H9 (cell line): ENCODE results near the gene ARHGEF10L. TPM values are rescaled to one million over a fixed set of nuclear protein-coding genes. Genes with fewer than 3 reads are reported as not detected.

Source experiments
- DNase-seq: peaks from one replicate; pipeline ENCODE4 v3.0.0-alpha.2; 2017
- H2AFZ ChIP-seq: one replicate; pipeline ENCODE4 v1.6.1; 2013; ENCODE audit warnings: mild to moderate bottlenecking, low read length, control low read depth, moderate library complexity
- H2AK5ac ChIP-seq: 2 replicates; pipeline ENCODE4 v1.6.1; 2013; ENCODE audit warnings: low read length, control low read depth, mixed read lengths; ENCODE audit not compliant: insufficient read length
- H2BK120ac ChIP-seq: one replicate; pipeline ENCODE4 v1.6.1; 2013; ENCODE audit warnings: low read depth, mild to moderate bottlenecking, low read length, control low read depth, inconsistent platforms; ENCODE audit not compliant: poor library complexity, severe bottlenecking
- H2BK12ac ChIP-seq: 2 replicates; pipeline ENCODE4 v1.6.1; 2013; ENCODE audit warnings: low read length, control low read depth, mixed read lengths, low read depth; ENCODE audit not compliant: insufficient read length
- H2BK15ac ChIP-seq: 2 replicates; pipeline ENCODE4 v1.6.1; 2013; ENCODE audit warnings: low read depth, low read length, control low read depth
- H2BK20ac ChIP-seq: one replicate; pipeline ENCODE4 v1.6.1; 2013; ENCODE audit warnings: low read depth, mild to moderate bottlenecking, low read length, control low read depth, inconsistent platforms; ENCODE audit not compliant: poor library complexity, severe bottlenecking
- H2BK5ac ChIP-seq: 2 replicates; pipeline ENCODE4 v1.6.1; 2013; ENCODE audit warnings: low read length, control low read depth, mixed read lengths; ENCODE audit not compliant: insufficient read length
- H3K14ac ChIP-seq: 2 replicates; pipeline ENCODE4 v1.6.1; 2013; ENCODE audit warnings: low read length, control low read depth; ENCODE audit not compliant: insufficient read depth
- H3K18ac ChIP-seq: 2 replicates; pipeline ENCODE4 v1.6.1; 2013; ENCODE audit warnings: low read depth, mild to moderate bottlenecking, mixed read lengths, low read length, control low read depth; ENCODE audit not compliant: insufficient read length
- H3K23ac ChIP-seq: 2 replicates; pipeline ENCODE4 v1.6.1; 2013; ENCODE audit warnings: low read length, control low read depth, mixed read lengths, low read depth; ENCODE audit not compliant: insufficient read length
- H3K23me2 ChIP-seq: 2 replicates; pipeline ENCODE4 v1.6.1; 2013; ENCODE audit warnings: low read depth, mild to moderate bottlenecking, mixed read lengths, low read length, control low read depth; ENCODE audit not compliant: insufficient read length, poor library complexity, severe bottlenecking
- H3K27ac ChIP-seq: 2 replicates; pipeline ENCODE4 v1.5.1; 2013; ENCODE audit warnings: low read length, control low read depth, mixed read lengths, low read depth; ENCODE audit not compliant: insufficient read length
- H3K27me3 ChIP-seq: 2 replicates; pipeline ENCODE4 v1.6.1; 2013; ENCODE audit warnings: low read length, control low read depth, inconsistent platforms; ENCODE audit not compliant: insufficient read depth
- H3K4ac ChIP-seq: 2 replicates; pipeline ENCODE4 v1.6.1; 2013; ENCODE audit warnings: low read depth, mild to moderate bottlenecking, control low read depth, inconsistent platforms, low read length, moderate library complexity
- H3K4me1 ChIP-seq: 2 replicates; pipeline ENCODE4 v1.6.1; 2013; ENCODE audit warnings: low read length, control low read depth, inconsistent platforms; ENCODE audit not compliant: insufficient read depth
- H3K4me2 ChIP-seq: 2 replicates; pipeline ENCODE4 v1.6.1; 2013; ENCODE audit warnings: low read length, control low read depth, mixed read lengths; ENCODE audit not compliant: insufficient read length, insufficient read depth
- H3K56ac ChIP-seq: 2 replicates; pipeline ENCODE4 v1.6.1; 2013; ENCODE audit warnings: low read depth, mild to moderate bottlenecking, mixed read lengths, low read length, control low read depth; ENCODE audit not compliant: insufficient read length
- H3K79me1 ChIP-seq: 2 replicates; pipeline ENCODE4 v1.6.1; 2013; ENCODE audit warnings: low read depth, mild to moderate bottlenecking, moderate library complexity, low read length, control low read depth, inconsistent platforms; ENCODE audit not compliant: insufficient read depth, poor library complexity, severe bottlenecking
- H3K79me2 ChIP-seq: 2 replicates; pipeline ENCODE4 v1.6.1; 2013; ENCODE audit warnings: low read length, control low read depth, inconsistent platforms; ENCODE audit not compliant: insufficient read depth
- H3K9ac ChIP-seq: 2 replicates; pipeline ENCODE4 v1.6.1; 2013; ENCODE audit warnings: low read length, control low read depth, mixed read lengths; ENCODE audit not compliant: insufficient read length; ENCODE audit errors: extremely low read depth
- H3K9me3 ChIP-seq: one replicate; pipeline ENCODE4 v1.6.1; 2013; ENCODE audit warnings: low read depth, low read length, inconsistent platforms; ENCODE audit not compliant: control insufficient read depth
- H3T11ph ChIP-seq: one replicate; pipeline ENCODE4 v1.6.1; 2013; ENCODE audit warnings: mild to moderate bottlenecking, low read length, control low read depth, inconsistent platforms
- H4K20me1 ChIP-seq: one replicate; pipeline ENCODE4 v1.6.1; 2013; ENCODE audit not compliant: control insufficient read depth, insufficient read length, insufficient read depth
- H4K5ac ChIP-seq: 2 replicates; pipeline ENCODE4 v1.6.1; 2013; ENCODE audit warnings: low read depth, mild to moderate bottlenecking, mixed read lengths, low read length, control low read depth; ENCODE audit not compliant: insufficient read length
- H4K8ac ChIP-seq: replicated peaks from 2 replicates; pipeline ENCODE4 v1.6.1; 2013; ENCODE audit warnings: low read length, control low read depth, mixed read lengths, low read depth; ENCODE audit not compliant: insufficient read length
- H4K91ac ChIP-seq: 2 replicates; pipeline ENCODE4 v1.6.1; 2013; ENCODE audit warnings: low read depth, mild to moderate bottlenecking, moderate library complexity, mixed read lengths, low read length, control low read depth; ENCODE audit not compliant: insufficient read length
- H3K27ac Mint-ChIP-seq, 3 experiments: 2 replicates in 2 of 3; 3 replicates in 1 of 3; pipeline ENCODE4 v1.8.0; 2020 to 2021; ENCODE audit warnings: mixed read lengths in 3 of 3, mild to moderate bottlenecking in 1 of 3, moderate library complexity in 1 of 3
- H3K27me3 Mint-ChIP-seq: 2 replicates; pipeline ENCODE4 v1.8.0; 2021; ENCODE audit warnings: low read depth, mild to moderate bottlenecking, moderate library complexity, mixed read lengths
- H3K36me3 Mint-ChIP-seq, 3 experiments: 2 replicates in 2 of 3; 3 replicates in 1 of 3; pipeline ENCODE4 v1.8.0; 2020 to 2021; ENCODE audit warnings: low read depth in 3 of 3, mixed read lengths in 3 of 3; ENCODE audit not compliant: insufficient read depth in 1 of 3
- H3K4me1 Mint-ChIP-seq, 2 experiments: 2 replicates each; pipeline ENCODE4 v1.8.0; 2020; ENCODE audit warnings: mixed read lengths in 2 of 2
- H3K4me3 Mint-ChIP-seq, 2 experiments: 2 replicates in 1 of 2; 3 replicates in 1 of 2; pipeline ENCODE4 v1.8.0; 2020 to 2021; ENCODE audit warnings: mild to moderate bottlenecking in 2 of 2, mixed read lengths in 2 of 2, moderate library complexity in 1 of 2
- H3K9me3 Mint-ChIP-seq, 2 experiments: 2 replicates in 1 of 2; 3 replicates in 1 of 2; pipeline ENCODE4 v1.8.0; 2020; ENCODE audit warnings: mild to moderate bottlenecking in 2 of 2, mixed read lengths in 2 of 2, moderate library complexity in 1 of 2
- WGBS: extraction: QIAGEN DNeasy Blood & Tissue Kit; methylation state at CpG from one replicate; pipeline ENCODE4 v1.1.7; 2013; ENCODE audit warnings: missing lambda C conversion rate, low lambda C conversion rate, mixed read lengths; ENCODE audit not compliant: insufficient read length; ENCODE audit errors: extremely low coverage; 5-methylcytosine and 5-hydroxymethylcytosine counted together
- total RNA-seq: library from RNA; stranded (reverse); gene quantifications from 2 replicates; pipeline ENCODE4 v1.2.1, GENCODE V29; 2021
- TF ChIP-seq, protein P1 (sequence below): fragments of 200-600 bp; sonication (generic); conservative IDR thresholded peaks from 3 replicates; pipeline ENCODE4 v1.8.0; 2021; ENCODE audit warnings: antibody characterized with exemption, mild to moderate bottlenecking

Gene ARHGEF10L
- total RNA-seq, 1 experiment from 2014 or later: 20.2 TPM

DNA sequence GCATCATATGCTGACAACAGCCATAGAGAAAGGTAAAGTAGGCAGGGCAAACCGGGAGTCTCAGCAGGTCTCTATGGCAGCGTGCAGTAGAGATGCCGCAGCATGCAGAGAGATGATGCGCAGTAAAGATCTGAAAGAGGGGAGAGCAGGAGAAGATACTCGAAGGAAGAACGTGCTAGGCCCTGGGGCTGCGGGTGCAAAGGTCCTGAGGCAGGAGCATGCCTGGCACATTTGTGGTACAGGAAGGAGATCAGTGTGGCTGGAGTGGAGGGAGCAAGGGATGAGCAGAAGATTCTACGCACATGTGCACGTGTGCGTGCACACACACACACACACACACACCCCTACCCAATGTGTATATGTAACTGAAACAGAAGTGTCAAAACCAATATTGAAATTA, 45.0 kb downstream of the ARHGEF10L start:
- Histone ChIP-seq H3K4ac (no peak overlapping the region), H2BK12ac (no peak overlapping the region), H2AK5ac (no peak overlapping the region), H3K18ac (no peak overlapping the region), H3K14ac (no peak overlapping the region), H2BK120ac (no peak overlapping the region), H3K9me3 (no peaks in the 10 kb centered on the region), H3K27me3 (no peaks in the 10 kb centered on the region), H4K8ac (no peak overlapping the region), H3K23me2 (no peaks in the 10 kb centered on the region), H2BK5ac (no peak overlapping the region), H3K27ac (no peak overlapping the region), H3K79me2 (no peaks in the 10 kb centered on the region; the same call in 1 of the 2 replicates), H2BK15ac (no peak overlapping the region), H3K4me1 (peaks cover 12% of the 10 kb centered on the region; the same call in 1 of the 2 replicates), H2BK20ac (no peak overlapping the region), H3K9ac (no peak overlapping the region), H3K79me1 (no peaks in the 10 kb centered on the region), H4K20me1 (no peaks in the 10 kb centered on the region), H3K23ac (no peak overlapping the region), H3K56ac (no peak overlapping the region), H3K4me2 (no peak overlapping the region), H4K5ac (no peak overlapping the region), H2AFZ (no peak overlapping the region), H3T11ph (no peak overlapping the region), H4K91ac (no peak overlapping the region)
- Mint-ChIP-seq H3K4me1 (peaks cover 65 to 73% of the 10 kb centered on the region in 2 experiments), H3K27ac (no peak overlapping the region; a peak in 1 of 7 replicates), H3K27me3 (no peaks in the 10 kb centered on the region), H3K4me3 (no peak overlapping the region), H3K36me3 (peaks cover 0 to 25% (median 17%) of the 10 kb centered on the region in 3 experiments; a peak in 5 of 7 replicates), H3K9me3 (no peaks in the 10 kb centered on the region; a peak in 1 of 5 replicates)
- no peak for DNase-seq
- TF ChIP-seq, protein P1, sequence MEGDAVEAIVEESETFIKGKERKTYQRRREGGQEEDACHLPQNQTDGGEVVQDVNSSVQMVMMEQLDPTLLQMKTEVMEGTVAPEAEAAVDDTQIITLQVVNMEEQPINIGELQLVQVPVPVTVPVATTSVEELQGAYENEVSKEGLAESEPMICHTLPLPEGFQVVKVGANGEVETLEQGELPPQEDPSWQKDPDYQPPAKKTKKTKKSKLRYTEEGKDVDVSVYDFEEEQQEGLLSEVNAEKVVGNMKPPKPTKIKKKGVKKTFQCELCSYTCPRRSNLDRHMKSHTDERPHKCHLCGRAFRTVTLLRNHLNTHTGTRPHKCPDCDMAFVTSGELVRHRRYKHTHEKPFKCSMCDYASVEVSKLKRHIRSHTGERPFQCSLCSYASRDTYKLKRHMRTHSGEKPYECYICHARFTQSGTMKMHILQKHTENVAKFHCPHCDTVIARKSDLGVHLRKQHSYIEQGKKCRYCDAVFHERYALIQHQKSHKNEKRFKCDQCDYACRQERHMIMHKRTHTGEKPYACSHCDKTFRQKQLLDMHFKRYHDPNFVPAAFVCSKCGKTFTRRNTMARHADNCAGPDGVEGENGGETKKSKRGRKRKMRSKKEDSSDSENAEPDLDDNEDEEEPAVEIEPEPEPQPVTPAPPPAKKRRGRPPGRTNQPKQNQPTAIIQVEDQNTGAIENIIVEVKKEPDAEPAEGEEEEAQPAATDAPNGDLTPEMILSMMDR: no peak
- no CpG with 5 or more reads among the region's 10 CpGs for WGBS
